Measurements from ENCODE around the gene ZG16B. TPM values are rescaled to one million over a fixed set of nuclear protein-coding genes. Genes with fewer than 3 reads are reported as not detected.

Gene ZG16B
- total RNA-seq, 6 experiments from 2014 or later, result 0.24 to 1.6 (median 0.50) TPM; not detected in 2

GRCh38 chr16:2867987-2868789, 38.1 kb downstream of the ZG16B start:
- under 1% methylated on average over 30 of the region's 45 CpGs for WGBS (ENCODE audit: insufficient coverage, low coverage, low lambda C conversion rate, missing lambda C conversion rate)
- TF ChIP-seq, protein P1, sequence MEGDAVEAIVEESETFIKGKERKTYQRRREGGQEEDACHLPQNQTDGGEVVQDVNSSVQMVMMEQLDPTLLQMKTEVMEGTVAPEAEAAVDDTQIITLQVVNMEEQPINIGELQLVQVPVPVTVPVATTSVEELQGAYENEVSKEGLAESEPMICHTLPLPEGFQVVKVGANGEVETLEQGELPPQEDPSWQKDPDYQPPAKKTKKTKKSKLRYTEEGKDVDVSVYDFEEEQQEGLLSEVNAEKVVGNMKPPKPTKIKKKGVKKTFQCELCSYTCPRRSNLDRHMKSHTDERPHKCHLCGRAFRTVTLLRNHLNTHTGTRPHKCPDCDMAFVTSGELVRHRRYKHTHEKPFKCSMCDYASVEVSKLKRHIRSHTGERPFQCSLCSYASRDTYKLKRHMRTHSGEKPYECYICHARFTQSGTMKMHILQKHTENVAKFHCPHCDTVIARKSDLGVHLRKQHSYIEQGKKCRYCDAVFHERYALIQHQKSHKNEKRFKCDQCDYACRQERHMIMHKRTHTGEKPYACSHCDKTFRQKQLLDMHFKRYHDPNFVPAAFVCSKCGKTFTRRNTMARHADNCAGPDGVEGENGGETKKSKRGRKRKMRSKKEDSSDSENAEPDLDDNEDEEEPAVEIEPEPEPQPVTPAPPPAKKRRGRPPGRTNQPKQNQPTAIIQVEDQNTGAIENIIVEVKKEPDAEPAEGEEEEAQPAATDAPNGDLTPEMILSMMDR (IDR thresholded peaks at IDR 0.05), result peak; percentile 96 to 98 (median 97)
- peak; percentile 83 for TF ChIP-seq POLR2A (IDR thresholded peaks at IDR 0.05)
- peak; percentile 89 to 92 (median 92) for DNase-seq
- H3K9me3 ChIP-seq, result no peaks in the 10 kb centered on the region
- ATAC-seq, result peak; percentile 98 to 99 (median 99)
- H3K4me1 ChIP-seq, result peaks cover 0 to 5% (median 0%) of the 10 kb centered on the region in 4 donors
- no peaks in the 10 kb centered on the region for H3K36me3 ChIP-seq
- intact Hi-C loops (cut with DNase I), result no loop called here
- H3K27ac ChIP-seq, result peak overlapping the region; percentile 37 to 91 (median 88)
- no peaks in the 10 kb centered on the region for H3K27me3 ChIP-seq
- H3K4me3 ChIP-seq, result peak overlapping the region; percentile 66 to 89 (median 67)

DNA sequence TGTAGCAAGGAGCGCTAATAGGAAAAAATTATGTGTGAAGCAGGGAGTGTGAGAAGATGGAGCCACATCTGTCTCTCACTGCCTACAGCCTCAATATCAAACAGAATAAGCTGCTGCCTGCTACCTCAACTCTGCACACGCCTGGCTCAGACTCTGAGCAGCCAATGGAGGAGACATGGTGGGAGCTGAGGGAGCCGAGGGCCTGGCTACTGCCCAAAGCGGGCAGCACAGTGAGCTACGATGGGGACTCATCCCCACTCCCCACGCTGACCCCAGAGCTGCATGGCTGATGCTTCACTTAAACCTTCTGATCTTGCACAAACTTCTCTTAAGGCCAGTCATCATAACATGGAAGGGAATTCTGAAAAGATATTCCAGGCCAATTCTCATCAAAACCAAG, 41.8 kb downstream of the ZG16B start:
- no peaks in the 10 kb centered on the region for H3K27me3 ChIP-seq
- TF ChIP-seq, protein P1 (IDR thresholded peaks at IDR 0.05), result no peak
- no peak for TF ChIP-seq POLR2A (IDR thresholded peaks at IDR 0.05)
- ATAC-seq, result no peak
- peaks cover 0 to 5% (median under 1%) of the 10 kb centered on the region in 4 donors for H3K4me1 ChIP-seq
- H3K27ac ChIP-seq, result no peak overlapping the region
- H3K9me3 ChIP-seq, result no peaks in the 10 kb centered on the region
- no peaks in the 10 kb centered on the region for H3K36me3 ChIP-seq
- no peak overlapping the region for H3K4me3 ChIP-seq
- 46% methylated on average over 6 of the region's 6 CpGs for WGBS (ENCODE audit: insufficient coverage, low coverage, low lambda C conversion rate, missing lambda C conversion rate)
- DNase-seq, result no peak
- intact Hi-C loops (cut with DNase I), result no loop called here

DNA sequence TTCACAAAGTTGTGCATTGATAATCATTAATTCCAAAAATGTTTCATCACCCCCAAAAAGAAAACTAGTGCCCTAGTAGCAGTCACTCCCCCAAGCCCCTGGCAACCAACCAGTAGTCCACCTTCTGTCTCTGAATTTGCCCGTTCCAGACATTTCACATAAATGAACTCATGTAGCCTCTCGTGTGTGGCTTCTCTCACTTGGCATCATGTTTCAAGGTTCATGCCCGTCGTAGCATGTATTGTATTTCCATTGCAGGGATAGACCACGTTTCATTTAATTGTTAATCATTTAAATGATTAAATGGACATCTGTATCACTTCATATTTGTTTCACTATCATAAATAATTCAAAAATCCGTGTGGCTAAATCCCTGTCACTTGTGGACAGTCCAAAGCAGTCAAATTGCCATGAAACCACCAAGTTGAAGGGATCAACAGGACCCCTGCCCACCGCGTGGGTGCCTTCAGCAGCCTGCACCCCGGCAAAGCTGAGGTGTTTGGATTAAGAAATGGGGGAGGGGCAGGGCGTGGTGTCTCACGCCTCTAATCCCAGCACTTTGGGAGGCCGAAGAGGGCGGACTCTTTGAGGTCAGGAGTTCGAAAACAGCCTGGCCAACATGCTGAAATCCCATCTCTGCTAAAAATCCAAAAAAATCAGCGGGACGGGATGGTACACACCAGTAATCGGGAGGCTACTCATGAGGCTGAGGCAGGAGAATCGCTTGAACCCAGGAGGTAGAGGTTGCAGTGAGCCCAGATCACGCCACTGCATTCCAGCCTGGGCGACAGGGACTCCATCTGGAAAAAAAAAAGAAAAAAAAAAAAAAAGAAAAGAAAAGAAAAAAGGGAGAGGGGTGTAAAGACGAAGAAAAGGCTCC, 44.2 kb downstream of the ZG16B start:
- WGBS (ENCODE audit: insufficient coverage, low coverage, low lambda C conversion rate, missing lambda C conversion rate), result 52% methylated on average over 17 of the region's 21 CpGs
- DNase-seq (no peak), ATAC-seq (no peak)
- intact Hi-C loops (cut with DNase I), result no loop called here
- no peak overlapping the region for H3K27ac ChIP-seq
- no peaks in the 10 kb centered on the region for H3K36me3 ChIP-seq
- no peaks in the 10 kb centered on the region for H3K27me3 ChIP-seq
- no peak overlapping the region for H3K4me3 ChIP-seq
- no peaks in the 10 kb centered on the region for H3K9me3 ChIP-seq
- H3K4me1 ChIP-seq, result peaks cover 0 to 1% (median 0%) of the 10 kb centered on the region in 4 donors
- TF ChIP-seq, protein P1 (IDR thresholded peaks at IDR 0.05), result no peak
- no peak for TF ChIP-seq POLR2A (IDR thresholded peaks at IDR 0.05)

DNA sequence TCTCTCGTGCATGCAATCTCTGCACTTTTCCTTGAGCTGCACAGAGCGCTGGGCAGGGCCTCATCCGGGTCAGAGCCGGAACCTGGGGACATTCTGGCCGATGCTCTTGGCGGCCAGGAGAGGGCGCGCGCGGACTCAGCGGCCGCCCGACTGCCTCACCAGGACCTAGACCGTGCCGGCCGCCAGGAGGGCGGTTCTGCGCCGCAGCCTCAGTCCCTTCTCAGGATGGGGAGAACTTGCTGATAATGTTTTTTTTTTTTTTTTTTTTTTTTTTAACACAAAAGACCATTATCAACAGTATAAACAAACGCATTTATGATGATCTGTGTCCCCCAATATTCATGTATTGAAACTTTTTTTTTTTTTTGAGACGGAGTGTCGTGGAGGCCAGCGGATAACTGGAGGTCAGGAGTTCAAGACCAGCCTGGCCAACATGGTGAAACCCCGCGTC, 44.8 kb downstream of the ZG16B start:
- Histone ChIP-seq H3K27me3 (no peaks in the 10 kb centered on the region), H3K36me3 (no peaks in the 10 kb centered on the region), H3K27ac (no peak overlapping the region), H3K4me3 (no peak overlapping the region), H3K9me3 (no peaks in the 10 kb centered on the region), H3K4me1 (peaks cover 0 to 1% (median 0%) of the 10 kb centered on the region in 4 donors)
- DNase-seq, result peak; percentile 78 to 84 (median 82)
- WGBS (ENCODE audit: insufficient coverage, low coverage, low lambda C conversion rate, missing lambda C conversion rate), result 15% methylated on average over 17 of the region's 25 CpGs
- ATAC-seq, result peak; percentile 100
- no peak for TF ChIP-seq POLR2A (IDR thresholded peaks at IDR 0.05)
- TF ChIP-seq, protein P1 (IDR thresholded peaks at IDR 0.05), result peak; percentile 89 to 95 (median 93)
- intact Hi-C loops (cut with DNase I), result loop anchor here in 1 of 2 donors (5.0 kb wide), 1 partner anchor 37 kb away; the partner anchor contains the start of gene FLYWCH1

All from right lobe of liver (tissue), 6 donors.